CD4-positive, alpha-beta T cell treated with Interleukin-6 for 4 hours (primary cell): Measurements from ENCODE around the gene SLC23A2.
A peak's percentile ranks its signal among the peaks of the same experiment; 100 is the strongest.
"Not testable (repeated sequence)": the region's sequence is repeated elsewhere in the genome, so short reads cannot be mapped to it uniquely, and the experiment has no call there.

ENCODE experiments used
- DNase-seq: peaks from one replicate; pipeline ENCODE4 v3.0.0-alpha.2; 2020; ENCODE audit warnings: mixed read lengths

SLC23A2 gene

GRCh38 chr20:5005326-5005725 is 4.0 kb upstream of the SLC23A2 start:
- DNase-seq: no peak

GRCh38 chr20:5004825-5005224 is 3.5 kb upstream of the SLC23A2 start:
- DNase-seq: not testable (repeated sequence)

GRCh38 chr20:5003626-5004025 is 2.3 kb upstream of the SLC23A2 start:
- no peak for DNase-seq

- DNase-seq: peak; percentile 2
These were observed 735 bp upstream of the SLC23A2 start for GRCh38 chr20:5002077-5002413.

- peak; percentile 37 for DNase-seq
These were observed 792 bp downstream of the SLC23A2 start for GRCh38 chr20:5000263-5001173.

GRCh38 chr20:4999788-5000187 is 1.5 kb downstream of the SLC23A2 start:
- DNase-seq: no peak

GRCh38 chr20:4998160-4998651 is 3.1 kb downstream of the SLC23A2 start:
- DNase-seq: no peak

GRCh38 chr20:4997222-4997621 is 4.1 kb downstream of the SLC23A2 start:
- DNase-seq: no peak

GRCh38 chr20:4989570-4989969 is 11.7 kb downstream of the SLC23A2 start:
- no peak for DNase-seq

GRCh38 chr20:4987130-4987529 is 14.2 kb downstream of the SLC23A2 start:
- no peak for DNase-seq

GRCh38 chr20:4985658-4986057 is 15.7 kb downstream of the SLC23A2 start:
- DNase-seq: no peak

- DNase-seq: no peak
These were observed 19.0 kb downstream of the SLC23A2 start for GRCh38 chr20:4982281-4982680.

- DNase-seq: no peak
These were observed 21.4 kb downstream of the SLC23A2 start for GRCh38 chr20:4979841-4980410.

GRCh38 chr20:4978050-4978918 is 23.0 kb downstream of the SLC23A2 start:
- DNase-seq: no peak

- DNase-seq: not testable (repeated sequence)
These were observed 25.3 kb downstream of the SLC23A2 start for GRCh38 chr20:4976014-4976413.

- peak; percentile 54 for DNase-seq
These were observed 27.8 kb downstream of the SLC23A2 start for GRCh38 chr20:4973330-4974097.

GRCh38 chr20:4972506-4973251 is 28.6 kb downstream of the SLC23A2 start:
- no peak for DNase-seq

GRCh38 chr20:4971064-4971463 is 30.2 kb downstream of the SLC23A2 start:
- DNase-seq: no peak

GRCh38 chr20:4967752-4968477 is 33.4 kb downstream of the SLC23A2 start:
- DNase-seq: no peak

GRCh38 chr20:4966826-4967751 is 34.2 kb downstream of the SLC23A2 start:
- no peak for DNase-seq
